ENCODE results near the gene PARM1.

PARM1 gene

GRCh38 chr4:75009138-75009537, 76.2 kb downstream of the PARM1 start:
- Mint-ChIP-seq H3K4me3 (no peak overlapping the region), H3K27me3 (ENCODE audit: low read depth) (no peaks in the 10 kb centered on the region), H3K9me3 (peaks cover 10% of the 10 kb centered on the region), H3K4me1 (peaks cover 27% of the 10 kb centered on the region), H3K27ac (no peak overlapping the region), H3K36me3 (ENCODE audit: low read depth) (peaks cover 29% of the 10 kb centered on the region)
- no peak for TF ChIP-seq CTCF (IDR thresholded peaks at IDR 0.05; ENCODE audit: unreplicated experiment in 3 of 3)

GRCh38 chr4:75011131-75011795, 78.3 kb downstream of the PARM1 start:
- Mint-ChIP-seq H3K36me3 (ENCODE audit: low read depth) (peaks cover 37% of the 10 kb centered on the region), H3K4me3 (no peak overlapping the region), H3K9me3 (peaks cover 10% of the 10 kb centered on the region), H3K4me1 (peaks cover 13% of the 10 kb centered on the region), H3K27me3 (ENCODE audit: low read depth) (no peaks in the 10 kb centered on the region), H3K27ac (no peak overlapping the region)
- TF ChIP-seq CTCF (IDR thresholded peaks at IDR 0.05; ENCODE audit: unreplicated experiment in 3 of 3): no peak

GRCh38 chr4:75015627-75016026, 82.7 kb downstream of the PARM1 start:
- peaks cover 4% of the 10 kb centered on the region for H3K4me1 Mint-ChIP-seq
- TF ChIP-seq CTCF (IDR thresholded peaks at IDR 0.05; ENCODE audit: unreplicated experiment in 3 of 3): no peak
- H3K27ac Mint-ChIP-seq: no peak overlapping the region
- peaks cover 29% of the 10 kb centered on the region for H3K36me3 Mint-ChIP-seq (ENCODE audit: low read depth)
- no peaks in the 10 kb centered on the region for H3K9me3 Mint-ChIP-seq
- H3K27me3 Mint-ChIP-seq (ENCODE audit: low read depth): no peaks in the 10 kb centered on the region
- H3K4me3 Mint-ChIP-seq: no peak overlapping the region

GRCh38 chr4:75016472-75016871, 83.6 kb downstream of the PARM1 start:
- peaks cover 4% of the 10 kb centered on the region for H3K4me1 Mint-ChIP-seq
- no peak overlapping the region for H3K27ac Mint-ChIP-seq
- H3K4me3 Mint-ChIP-seq: no peak overlapping the region
- peaks cover 26% of the 10 kb centered on the region for H3K36me3 Mint-ChIP-seq (ENCODE audit: low read depth)
- H3K27me3 Mint-ChIP-seq (ENCODE audit: low read depth): no peaks in the 10 kb centered on the region
- TF ChIP-seq CTCF (IDR thresholded peaks at IDR 0.05; ENCODE audit: unreplicated experiment in 3 of 3): no peak
- H3K9me3 Mint-ChIP-seq: no peaks in the 10 kb centered on the region

- H3K27me3 Mint-ChIP-seq (ENCODE audit: low read depth): no peaks in the 10 kb centered on the region
- H3K4me3 Mint-ChIP-seq: no peak overlapping the region
- peaks cover 13% of the 10 kb centered on the region for H3K36me3 Mint-ChIP-seq (ENCODE audit: low read depth)
- no peak for TF ChIP-seq CTCF (IDR thresholded peaks at IDR 0.05; ENCODE audit: unreplicated experiment in 3 of 3)
- no peak overlapping the region for H3K27ac Mint-ChIP-seq
- H3K9me3 Mint-ChIP-seq: no peaks in the 10 kb centered on the region
- peaks cover 1% of the 10 kb centered on the region for H3K4me1 Mint-ChIP-seq
These were observed 86.0 kb downstream of the PARM1 start for GRCh38 chr4:75018811-75019479.

GRCh38 chr4:75025431-75025830, 92.5 kb downstream of the PARM1 start:
- H3K27me3 Mint-ChIP-seq (ENCODE audit: low read depth): no peaks in the 10 kb centered on the region
- peaks cover 17% of the 10 kb centered on the region for H3K36me3 Mint-ChIP-seq (ENCODE audit: low read depth)
- TF ChIP-seq CTCF (IDR thresholded peaks at IDR 0.05; ENCODE audit: unreplicated experiment in 3 of 3): no peak
- no peak overlapping the region for H3K27ac Mint-ChIP-seq
- H3K9me3 Mint-ChIP-seq: no peaks in the 10 kb centered on the region
- no peak overlapping the region for H3K4me3 Mint-ChIP-seq
- peaks cover 25% of the 10 kb centered on the region for H3K4me1 Mint-ChIP-seq
